K562 (cell line): ENCODE measurements around the gene HS6ST1. TPM values are rescaled to one million over a fixed set of nuclear protein-coding genes. Genes with fewer than 3 reads are reported as not detected.

ENCODE experiments used
- ATAC-seq: fragments of 200-7000 bp; cut with Tn5 transposase; 3 replicates; pipeline ENCODE4 v1.9.1; 2020; ENCODE audit warnings: moderate library complexity
- BruUV-seq: library from RNA; stranded (reverse); fragments of 400-500 nt; replicated peaks from 2 replicates; lab custom pipeline; 2021; lab: Mats Ljungman, UMichigan
- CTCF ChIA-PET: fragments of 300-600 bp; formaldehyde crosslinking; extraction: SDS; loops from one replicate; lab custom pipeline; 2021; ENCODE audit warnings: low intra/inter-chr PET ratio; lab: Yijun Ruan, JAX
- POLR2A ChIA-PET: fragments of 300-600, 350-650 bp; sonication (Branson Sonifier 250); formaldehyde crosslinking; extraction: SDS; loops from one replicate; lab custom pipeline; 2021; ENCODE audit warnings: antibody characterized with exemption, inconsistent platforms; lab: Yijun Ruan, JAX
- DNase-seq, 4 experiments: peaks; one replicate each; pipeline versions ENCODE4 v3.0.0 to v3.0.0-alpha.2; 2011 to 2018; ENCODE audit warnings: low spot score in 3 of 4, mixed read lengths in 3 of 4; ENCODE audit errors: extremely low read depth in 1 of 4
- FAIRE-seq: peaks from 2 replicates; lab custom pipeline; 2011; peaks lifted over from hg19 to GRCh38; lab: Jason Lieb, UNC
- H2AFZ ChIP-seq: 2 replicates; pipeline ENCODE4 v1.6.0; 2011; ENCODE audit warnings: low read depth, low read length, control low read depth, inconsistent platforms
- H3K27ac ChIP-seq: fragments of 200-600 bp; 3 replicates; pipeline ENCODE4 v1.8.0; 2011; ENCODE audit warnings: low read depth, mild to moderate bottlenecking, control low read depth, inconsistent platforms, low read length, moderate library complexity, mixed read lengths; ENCODE audit errors: extremely low read depth
- H3K27me3 ChIP-seq, 2 experiments: fragments of 300-600 bp in 1 of 2; 2 replicates in 1 of 2; 3 replicates in 1 of 2; pipeline versions ENCODE4 v1.6.0 to v1.8.0; 2011; ENCODE audit warnings: inconsistent platforms in 2 of 2, low read length in 2 of 2, mild to moderate bottlenecking in 1 of 2, mixed read lengths in 1 of 2, moderate library complexity in 1 of 2; ENCODE audit not compliant: control insufficient read depth in 2 of 2, insufficient read depth in 2 of 2
- H3K36me3 ChIP-seq: fragments of 300-600 bp; 3 replicates; pipeline ENCODE4 v1.8.0; 2011; ENCODE audit warnings: mild to moderate bottlenecking, low read length, inconsistent platforms; ENCODE audit not compliant: control insufficient read depth, insufficient read depth
- H3K4me1 ChIP-seq, 2 experiments: fragments of 200-600 bp in 1 of 2; replicated peaks in 1 of 2; 2 replicates in 1 of 2; 3 replicates in 1 of 2; pipeline versions ENCODE4 v1.5.1 to v1.8.0; 2011; ENCODE audit warnings: inconsistent platforms in 2 of 2, low read length in 2 of 2, mild to moderate bottlenecking in 1 of 2, mixed read lengths in 1 of 2, moderate library complexity in 1 of 2; ENCODE audit not compliant: control insufficient read depth in 2 of 2, insufficient read depth in 2 of 2
- H3K4me2 ChIP-seq: 2 replicates; pipeline ENCODE4 v1.6.1; 2011; ENCODE audit warnings: low read length, control low read depth, inconsistent platforms, mixed read lengths; ENCODE audit not compliant: insufficient read depth
- H3K4me3 ChIP-seq: fragments of 200-600 bp; sonication (generic), shearing (Covaris generic); 2 replicates; pipeline ENCODE4 v1.5.1; 2016; ENCODE audit warnings: control low read depth, inconsistent platforms
- H3K79me2 ChIP-seq: fragments of 200-600 bp; 3 replicates; pipeline ENCODE4 v1.8.0; 2011; ENCODE audit warnings: low read length, inconsistent platforms; ENCODE audit not compliant: control insufficient read depth, insufficient read depth
- H3K9ac ChIP-seq, 2 experiments: 2 replicates each; pipeline versions ENCODE4 v1.6.0 to v1.6.1; 2011; ENCODE audit warnings: low read depth in 2 of 2, low read length in 2 of 2, control low read depth in 1 of 2, inconsistent platforms in 1 of 2, mild to moderate bottlenecking in 1 of 2, mixed read lengths in 1 of 2; ENCODE audit not compliant: insufficient read depth in 1 of 2
- H3K9me1 ChIP-seq: one replicate; pipeline ENCODE4 v1.6.0; 2011; ENCODE audit warnings: inconsistent platforms, mild to moderate bottlenecking, low read length, moderate library complexity; ENCODE audit not compliant: control insufficient read depth, insufficient read depth
- H3K9me3 ChIP-seq: replicated peaks from 2 replicates; pipeline ENCODE4 v1.5.1; 2011; ENCODE audit warnings: low read depth, low read length, inconsistent platforms; ENCODE audit not compliant: control insufficient read depth, insufficient read depth
- H4K20me1 ChIP-seq: replicated peaks from 2 replicates; pipeline ENCODE4 v1.6.1; 2011; ENCODE audit warnings: low read length, inconsistent platforms, mixed read lengths; ENCODE audit not compliant: control insufficient read depth, insufficient read depth
- GTF2B ChIP-seq: IDR thresholded peaks from 2 replicates; pipeline ENCODE4 v1.6.1; 2011; ENCODE audit not compliant: insufficient read length; ENCODE audit errors: extremely low read depth
- IRF2 ChIP-seq: sonication (generic); formaldehyde crosslinking; IDR thresholded peaks from 2 replicates; pipeline ENCODE4 v1.8.1; 2022; ENCODE audit warnings: mild to moderate bottlenecking, missing genetic modification reagents
- MXD1 ChIP-seq: fragments of 250-450 bp; sonication (Bioruptor Pico); IDR thresholded peaks from 2 replicates; pipeline ENCODE4 v1.8.0; 2021; ENCODE audit warnings: borderline replicate concordance, mild to moderate bottlenecking, moderate library complexity; ENCODE audit not compliant: poor library complexity, severe bottlenecking
- ZBTB40 ChIP-seq, 2 experiments: fragments of 450-650 bp in 1 of 2; sonication (generic) in 1 of 2; formaldehyde crosslinking in 1 of 2; IDR thresholded peaks; 2 replicates each; pipeline versions ENCODE4 v1.7.1 to v1.9.0; 2016 to 2022; ENCODE audit warnings: inconsistent platforms in 1 of 2, mild to moderate bottlenecking in 1 of 2, missing genetic modification reagents in 1 of 2
- ZNF668 ChIP-seq: fragments of 250-450 bp; sonication (Bioruptor Pico); IDR thresholded peaks from 2 replicates; pipeline ENCODE4 v1.8.0; 2022; ENCODE audit warnings: mild to moderate bottlenecking, inconsistent platforms
- WGBS: fragments of 100-300 bp; shearing (Covaris generic); methylation state at CpG from one replicate; pipeline ENCODE4 v1.1.6; 2016; ENCODE audit warnings: low coverage, mixed read lengths; ENCODE audit not compliant: insufficient coverage; ENCODE audit errors: missing lambda C conversion rate; 5-methylcytosine and 5-hydroxymethylcytosine counted together
- in situ Hi-C: fragments of 300-500 bp; cut with MboI; formaldehyde crosslinking; loops from 4 replicates; pipeline ENCODE4 v1.15.0; 2018; ENCODE audit warnings: inconsistent platforms, mixed read lengths
- intact Hi-C: fragments of 100-400 bp; cut with micrococcal nuclease; formaldehyde crosslinking; loops from 2 replicates; pipeline ENCODE4 v1.14.2; 2022
- polyA plus RNA-seq, 8 experiments: library from polyadenylated mRNA; depleted of rRNA in 4 of 8; stranded (reverse) in 5 of 8; unstranded in 3 of 8; fragments of >200 nt; fragmentation: Nextera tagmentation in 2 of 8; fragmentation: Illumina TruSeq in 1 of 8; extraction: Ambion mirVana in 2 of 8; extraction: Trizol in 1 of 8; gene quantifications; 2 replicates each; pipeline versions ENCODE4 v1.2.1 to v1.2.3, GENCODE V29; 2011 to 2014; ENCODE audit warnings: inconsistent platforms in 1 of 8, missing spikeins in 1 of 8
- total RNA-seq, 7 experiments: library from RNA; depleted of rRNA in 6 of 7; stranded (reverse); fragments of >200 nt in 6 of 7; fragmentation: Illumina TruSeq in 2 of 7; extraction: Trizol in 2 of 7; gene quantifications; 2 replicates each; pipeline versions ENCODE4 v1.2.1 to v1.2.3, GENCODE V29; 2011 to 2021; ENCODE audit warnings: low replicate concordance in 1 of 7
- TF ChIP-seq, protein P1 (sequence below), 2 experiments: fragments of 450-650 bp in 1 of 2; sonication (generic) in 1 of 2; formaldehyde crosslinking; conservative IDR thresholded peaks; 2 replicates each; pipeline versions ENCODE4 v1.4.0 to v1.8.1; 2020 to 2022; ENCODE audit warnings: mild to moderate bottlenecking in 1 of 2, missing genetic modification reagents in 1 of 2

HS6ST1 gene
- total and polyA plus RNA-seq, 9 of the 15 experiments (the other 6 are each of a cell fraction or from before 2014, with no cell fraction given), result 0.06 to 7.4 (median 3.8) TPM

DNA sequence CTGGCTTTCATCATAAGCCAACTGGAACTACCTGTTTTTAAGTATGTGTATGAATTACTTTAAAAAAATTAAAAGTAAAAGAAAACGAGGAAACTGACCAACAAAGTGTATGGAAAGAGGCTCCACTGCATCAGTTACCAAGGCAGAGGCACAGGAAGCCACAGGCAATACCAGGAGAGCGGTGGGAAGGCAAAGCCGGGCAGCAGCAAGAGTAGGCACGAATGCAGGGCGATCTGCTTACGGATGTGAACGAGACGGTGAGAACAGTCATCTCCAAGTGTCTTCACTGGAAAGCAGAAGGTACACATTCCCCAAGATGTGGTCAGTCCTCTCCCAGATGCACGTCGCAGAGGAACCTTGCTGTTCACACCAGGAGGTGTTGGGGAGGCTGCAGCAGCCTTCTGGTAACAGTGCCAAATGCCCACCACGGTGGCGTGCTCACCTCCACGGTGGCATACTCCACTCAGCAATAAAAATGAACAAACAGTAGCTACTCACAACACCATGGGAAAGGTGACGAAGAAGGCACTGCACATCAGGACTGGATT is 43.1 kb downstream of the HS6ST1 start:
- no peak for DNase-seq
- Histone ChIP-seq H3K9me1 (no peaks in the 10 kb centered on the region), H3K36me3 (no peaks in the 10 kb centered on the region), H3K4me1 (peaks cover 0 to 15% of the 10 kb centered on the region in 2 experiments; a peak in 2 of 5 replicates), H2AFZ (no peak overlapping the region), H3K27me3 (no peaks in the 10 kb centered on the region), H3K4me2 (no peak overlapping the region), H3K79me2 (no peaks in the 10 kb centered on the region), H4K20me1 (peaks cover 3% of the 10 kb centered on the region; the same call in 1 of the 2 replicates), H3K4me3 (no peak overlapping the region), H3K27ac (no peak overlapping the region), H3K9ac (no peak overlapping the region), H3K9me3 (no peaks in the 10 kb centered on the region)
- ChIA-PET CTCF (no interaction called here), POLR2A (no interaction called here)
- in situ Hi-C loops, result no loop called here
- 53% methylated on average over 14 of the region's 14 CpGs for WGBS
- no peak for ATAC-seq
- intact Hi-C loops, result no loop called here
- FAIRE-seq, result no peak
- BruUV-seq, result no TSS peak
- TF ChIP-seq GTF2B (no peak), ZNF668 (CRISPR knock-in tag) (no peak), IRF2 (CRISPR knock-in tag) (no peak), MXD1 (CRISPR knock-in tag) (no peak), ZBTB40 (IDR thresholded peaks at IDR 0.05) (no peak), ZBTB40 (CRISPR knock-in tag; IDR thresholded peaks at IDR 0.05) (no peak)
- TF ChIP-seq, protein P1, sequence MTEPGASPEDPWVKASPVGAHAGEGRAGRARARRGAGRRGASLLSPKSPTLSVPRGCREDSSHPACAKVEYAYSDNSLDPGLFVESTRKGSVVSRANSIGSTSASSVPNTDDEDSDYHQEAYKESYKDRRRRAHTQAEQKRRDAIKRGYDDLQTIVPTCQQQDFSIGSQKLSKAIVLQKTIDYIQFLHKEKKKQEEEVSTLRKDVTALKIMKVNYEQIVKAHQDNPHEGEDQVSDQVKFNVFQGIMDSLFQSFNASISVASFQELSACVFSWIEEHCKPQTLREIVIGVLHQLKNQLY (CRISPR knock-in tag; conservative IDR thresholded peaks at IDR 0.05), result no peak
